Daoy (cell line): Measurements from ENCODE around the gene TSPAN5. TPM values are rescaled to one million over a fixed set of nuclear protein-coding genes. Genes with fewer than 3 reads are reported as not detected.
"Not testable (repeated sequence)": the region's sequence is repeated elsewhere in the genome, so short reads cannot be mapped to it uniquely, and the experiment has no call there.

ENCODE experiments used
- DNase-seq: peaks from one replicate; pipeline ENCODE4 v3.0.0-alpha.2; 2015; ENCODE audit warnings: low read depth
- total RNA-seq: library from RNA; depleted of rRNA; stranded (reverse); fragments of >200 nt; shearing (Covaris generic); gene quantifications from 2 replicates; pipeline ENCODE4 v1.2.3, GENCODE V29; 2014

TSPAN5 gene
- total RNA-seq, 1 experiment from 2014 or later = 13.4 TPM

DNA sequence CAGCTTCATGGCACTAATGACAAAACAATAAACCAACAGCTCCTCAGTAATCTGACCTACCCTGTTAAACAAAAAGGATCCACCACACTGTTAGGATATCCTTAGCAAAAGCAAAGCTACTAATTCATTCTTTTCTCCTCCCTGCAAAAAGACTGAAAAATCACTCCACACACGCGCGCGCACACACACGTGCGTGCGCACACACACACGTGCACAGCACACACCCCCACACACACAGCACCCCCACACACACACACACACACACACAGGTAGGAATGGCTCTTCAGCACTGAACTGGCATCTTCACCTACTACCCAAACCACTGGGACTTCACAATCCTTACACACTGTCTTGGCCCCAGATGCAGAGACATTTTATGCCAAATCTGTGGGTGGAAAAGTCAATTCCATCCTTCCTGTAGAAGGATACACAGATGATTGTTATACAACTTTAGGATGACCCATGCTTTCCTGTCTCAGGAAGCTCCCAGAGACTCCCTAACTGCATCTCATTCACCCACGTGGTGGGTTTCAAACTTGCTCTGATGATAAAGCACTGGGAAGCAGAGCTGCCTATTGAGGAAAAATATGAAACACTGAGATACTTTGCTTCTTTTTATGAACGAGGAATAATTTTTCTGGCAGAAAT, 102.5 kb downstream of the TSPAN5 start:
- no peak for DNase-seq

- DNase-seq = no peak
These were observed 111.4 kb downstream of the TSPAN5 start for GRCh38 chr4:98546910-98547594.

DNA sequence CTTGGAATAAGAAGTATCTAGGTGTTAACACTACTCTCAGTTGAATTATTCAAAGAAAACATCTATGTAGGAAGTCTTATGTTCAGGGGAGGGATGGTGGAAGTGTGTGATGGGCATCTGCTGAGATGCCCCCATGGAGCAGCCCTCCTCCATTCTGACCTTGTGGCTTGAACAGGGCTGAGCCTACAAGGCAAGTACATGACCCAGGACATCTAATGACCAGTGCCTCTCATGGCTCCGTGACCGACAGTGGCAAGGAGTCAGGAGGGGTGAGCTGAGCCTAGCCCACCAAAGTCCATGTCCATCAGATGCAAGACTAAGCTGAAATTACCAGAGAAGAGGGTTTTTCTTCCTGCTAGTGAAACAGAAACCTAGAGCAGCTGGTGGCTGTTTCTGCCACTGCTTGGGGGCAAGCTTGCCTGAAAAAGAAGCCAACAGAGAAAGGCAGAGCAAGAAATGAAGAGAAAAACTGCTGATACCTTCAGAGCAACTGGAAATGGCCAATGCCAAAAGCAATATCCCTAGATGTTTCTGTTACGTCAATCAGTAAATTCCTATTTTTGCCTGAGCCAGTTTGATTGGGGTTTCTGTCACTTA, 113.5 kb downstream of the TSPAN5 start:
- no peak for DNase-seq

DNA sequence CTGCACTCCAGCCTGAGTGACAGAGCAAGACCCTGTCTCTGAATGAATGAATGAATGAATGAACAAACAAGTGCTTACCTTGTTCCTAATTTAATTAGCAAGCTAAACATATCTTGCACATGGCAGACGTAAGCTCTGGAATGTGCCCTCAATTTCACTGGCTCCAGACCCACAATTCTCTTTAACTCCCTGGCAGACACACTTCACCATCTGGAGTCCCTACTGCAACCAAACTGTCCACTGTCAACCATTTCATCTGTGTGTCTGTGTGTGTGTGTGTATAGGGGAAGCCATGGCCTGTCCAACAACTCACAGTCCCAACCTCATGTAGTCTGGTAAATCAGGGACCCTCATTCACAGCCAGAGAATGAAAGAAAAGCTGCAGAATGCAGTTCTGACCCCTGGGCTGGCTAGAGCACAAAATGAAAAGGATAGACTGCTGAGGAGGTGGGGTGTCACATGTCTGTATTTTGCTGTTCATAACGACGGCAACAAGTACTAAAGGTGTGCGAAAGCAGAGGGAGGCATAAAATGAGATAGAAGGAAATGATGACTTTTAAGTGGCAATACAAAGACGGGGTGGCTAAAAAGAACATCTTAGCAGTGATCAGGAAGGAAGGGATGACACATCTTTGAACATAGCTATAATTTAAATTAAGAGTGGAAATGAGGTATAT, 114.1 kb downstream of the TSPAN5 start:
- no peak for DNase-seq

DNA sequence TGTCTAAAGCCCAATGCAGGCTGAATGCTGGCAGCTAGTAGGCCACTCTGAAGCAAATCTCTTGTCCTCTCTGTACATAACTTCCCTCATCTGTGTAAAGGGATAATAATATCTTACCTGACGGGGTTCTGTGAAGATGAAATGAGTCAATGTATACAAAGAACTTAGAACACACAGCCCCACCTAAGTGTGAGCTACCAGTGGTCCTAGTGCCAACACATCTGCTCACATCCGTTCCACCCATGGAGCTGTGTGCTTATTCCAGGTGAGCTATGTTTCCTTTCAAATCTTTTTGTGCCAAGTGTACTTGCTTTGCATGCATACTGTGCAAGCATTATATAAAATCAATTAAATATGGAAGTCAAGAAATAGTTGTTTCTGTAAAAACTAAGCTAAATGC, 116.4 kb downstream of the TSPAN5 start:
- DNase-seq = no peak

DNA sequence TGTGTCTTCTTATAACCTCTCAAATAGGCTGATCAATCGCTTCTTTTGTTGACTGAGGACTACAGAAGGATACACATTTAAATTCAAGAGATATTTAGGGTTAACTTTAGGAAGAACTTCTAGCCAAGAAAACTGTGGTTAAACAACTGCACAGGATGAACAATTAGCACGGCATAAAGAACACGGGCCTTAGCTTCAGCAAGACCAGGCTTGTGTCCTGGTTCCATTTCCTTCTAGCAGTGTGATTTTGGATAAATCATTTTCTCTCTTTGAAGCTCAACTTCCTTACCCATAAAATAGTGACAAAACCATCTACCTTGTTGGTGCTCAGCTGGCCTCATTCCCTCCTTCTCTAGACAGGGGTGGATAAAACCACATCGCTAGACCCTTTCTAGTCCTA, 117.6 kb downstream of the TSPAN5 start:
- DNase-seq = no peak

DNA sequence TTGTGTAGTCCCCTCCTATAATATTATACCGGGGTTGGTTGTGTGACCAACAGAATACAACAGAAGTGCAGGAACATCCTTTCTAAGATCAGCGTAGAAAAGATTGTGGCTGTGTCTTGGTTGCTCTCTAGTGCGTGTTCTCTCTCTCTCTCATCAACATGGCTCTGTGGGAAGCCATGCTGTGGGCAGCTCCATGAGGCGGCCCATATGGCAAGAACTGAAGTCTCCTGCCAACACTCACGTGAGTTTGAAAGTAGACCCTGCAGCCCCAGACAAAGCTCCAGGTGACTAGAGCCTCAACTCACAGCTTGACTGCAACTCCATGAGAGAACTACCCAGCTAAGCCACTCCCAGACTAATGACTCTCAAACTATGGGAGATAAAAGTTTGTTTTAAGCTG, 118.7 kb downstream of the TSPAN5 start:
- no peak for DNase-seq

DNA sequence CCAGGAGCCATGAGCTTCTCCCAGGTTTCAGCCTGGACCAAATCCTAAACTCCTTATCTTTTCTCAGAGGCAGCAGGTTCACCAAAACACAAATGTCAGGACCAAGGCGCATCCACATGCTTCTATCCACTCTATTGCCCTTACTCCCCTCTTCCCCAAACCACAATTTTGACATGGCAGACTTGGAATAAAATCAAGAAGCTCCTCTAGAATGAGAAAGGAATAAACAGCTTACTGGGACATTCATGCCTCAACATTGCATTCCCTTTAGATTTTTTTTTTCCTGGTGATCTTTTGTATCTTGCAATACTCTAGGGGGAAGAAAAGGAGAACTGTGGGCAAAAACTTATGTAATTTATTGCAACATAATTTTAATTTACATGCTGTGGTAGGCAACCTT, 119.1 kb downstream of the TSPAN5 start:
- no peak for DNase-seq

GRCh38 chr4:98536631-98537030, 121.8 kb downstream of the TSPAN5 start:
- no peak for DNase-seq

DNA sequence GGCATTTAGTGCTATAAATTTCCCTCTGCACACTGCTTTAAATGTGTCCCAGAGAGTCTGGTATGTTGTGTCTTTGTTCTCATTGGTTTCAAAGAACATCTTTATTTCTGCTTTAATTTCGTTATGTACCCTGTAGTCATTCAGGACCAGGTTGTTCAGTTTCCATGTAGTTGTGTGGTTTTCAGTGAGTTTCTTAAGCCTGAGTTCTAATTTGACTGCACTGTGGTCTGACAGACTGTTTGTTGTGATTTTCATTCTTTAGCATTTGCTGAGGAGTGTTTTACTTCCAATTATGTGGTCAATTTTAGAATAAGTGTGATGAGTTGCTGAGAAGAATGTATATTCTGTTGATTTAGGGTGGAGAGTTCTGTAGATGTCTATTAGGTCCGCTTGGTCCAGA, 124.3 kb downstream of the TSPAN5 start:
- DNase-seq = not testable (repeated sequence)

DNA sequence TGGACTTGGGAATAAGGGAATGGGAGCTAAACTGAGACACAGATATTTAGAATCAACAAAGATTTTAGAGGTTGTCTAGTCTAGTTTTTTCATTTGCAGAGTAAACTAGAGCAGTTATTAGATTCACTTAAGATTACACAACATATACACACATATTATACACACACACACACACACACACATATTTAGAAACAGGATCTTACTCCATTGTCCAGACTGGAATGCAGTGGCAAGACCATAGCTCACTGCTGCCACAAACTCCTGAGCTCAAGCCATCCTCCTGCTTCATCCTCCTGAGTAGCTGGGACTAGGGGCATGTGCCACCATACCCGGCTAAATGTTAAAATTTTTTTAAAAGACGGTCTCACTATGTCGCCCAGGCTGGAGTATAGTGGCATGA, 127.8 kb downstream of the TSPAN5 start:
- no peak for DNase-seq

DNA sequence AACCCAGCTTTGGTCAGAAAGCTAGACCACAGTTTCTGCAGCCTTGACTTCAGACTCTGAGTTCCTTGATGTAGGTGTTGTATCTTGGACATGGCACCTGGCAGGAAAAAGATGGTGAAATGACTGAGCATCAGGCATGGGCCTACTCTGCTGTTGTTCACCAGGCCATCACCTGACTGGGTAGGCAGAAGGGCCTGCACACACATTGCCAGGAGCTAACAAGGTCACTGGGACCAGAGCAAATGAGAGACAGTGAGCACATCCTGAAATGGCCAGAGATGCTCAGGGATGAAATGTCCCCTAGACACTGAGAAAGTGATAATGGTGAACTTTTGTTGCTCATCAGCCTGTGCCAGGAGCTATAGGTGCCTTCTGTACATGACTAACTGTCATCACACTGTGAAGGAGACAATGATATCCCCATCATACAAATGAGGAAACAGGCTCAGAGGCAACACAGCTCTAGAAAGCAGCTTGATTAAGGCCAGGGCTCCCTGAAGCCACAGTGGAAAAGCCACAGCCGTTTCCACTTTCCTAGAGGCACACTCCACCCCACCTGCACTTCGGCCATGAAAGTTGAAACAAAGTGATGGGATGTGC, 128.3 kb downstream of the TSPAN5 start:
- no peak for DNase-seq

- no peak for DNase-seq
These were observed 129.5 kb downstream of the TSPAN5 start for GRCh38 chr4:98528882-98529281.

GRCh38 chr4:98527534-98528269, 130.7 kb downstream of the TSPAN5 start:
- no peak for DNase-seq

DNA sequence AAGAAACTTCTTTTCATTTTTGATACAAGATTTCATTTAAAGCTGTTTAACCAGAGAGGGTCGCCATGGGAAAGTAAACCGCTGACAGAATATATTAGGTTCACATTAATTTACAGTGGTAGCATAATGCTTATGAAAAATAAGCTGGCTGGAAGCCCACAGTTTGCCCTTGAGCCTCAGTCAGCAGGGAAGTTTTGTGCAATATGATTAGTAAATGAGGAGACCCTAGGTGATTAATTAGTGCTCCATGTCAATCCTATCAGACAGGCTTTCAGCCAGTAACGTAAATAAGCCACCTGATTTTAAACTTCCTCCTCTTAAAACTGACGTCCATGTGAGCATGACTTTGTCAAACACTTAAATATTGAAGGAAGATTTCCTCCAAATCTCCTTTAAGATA, 134.2 kb downstream of the TSPAN5 start:
- DNase-seq = no peak

- DNase-seq = peak; percentile 69
These were observed 135.6 kb downstream of the TSPAN5 start for GRCh38 chr4:98522636-98523395.

DNA sequence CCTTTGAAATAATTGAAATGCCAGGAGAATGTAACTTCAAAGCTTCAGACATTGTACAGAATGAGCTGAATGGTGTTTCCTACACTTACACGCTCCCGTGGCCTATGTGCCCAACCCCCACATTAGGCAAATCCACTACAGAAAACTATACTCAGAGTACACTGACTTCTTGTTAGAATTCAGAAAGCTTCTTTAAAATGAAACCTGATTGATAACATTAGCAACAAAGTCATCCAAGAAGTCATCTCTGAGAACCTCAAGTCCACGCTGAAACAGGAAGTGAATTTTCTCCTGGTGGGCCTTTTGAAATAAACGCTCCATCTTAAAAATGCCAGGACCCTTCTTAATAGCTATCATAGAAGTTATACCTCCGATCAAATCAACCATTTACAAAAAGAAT, 136.3 kb downstream of the TSPAN5 start:
- DNase-seq = no peak

- DNase-seq = no peak
These were observed 136.9 kb downstream of the TSPAN5 start for GRCh38 chr4:98521486-98521885.

GRCh38 chr4:98519268-98519977, 139.0 kb downstream of the TSPAN5 start:
- DNase-seq = peak; percentile 73

- DNase-seq = no peak
These were observed 139.7 kb downstream of the TSPAN5 start for GRCh38 chr4:98518559-98519267.
